Right lobe of liver (tissue), 6 donors: ENCODE results near the gene ELAC2. TPM values are rescaled to one million over a fixed set of nuclear protein-coding genes. Genes with fewer than 3 reads are reported as not detected.

ENCODE experiments used
- ATAC-seq, 4 donors: fragments of 200-7000 bp; cut with Tn5 transposase; one replicate each; pipeline ENCODE4 v1.9.1; 2020; ENCODE audit warnings: mild to moderate bottlenecking in 4 of 4, moderate library complexity in 4 of 4
- DNase-seq, 3 donors: peaks; one replicate each; pipeline ENCODE4 v3.0.0-alpha.2; 2020
- H3K27ac ChIP-seq, 3 donors: fragments of 200-600 bp; one replicate each; pipeline ENCODE4 v1.8.0; 2022
- H3K27me3 ChIP-seq, 2 donors: fragments of 200-600 bp; one replicate each; pipeline ENCODE4 v1.8.0; 2022
- H3K36me3 ChIP-seq, 4 donors: fragments of 200-600 bp; sonication (generic) in 1 of 4; one replicate each; pipeline versions ENCODE4 v1.5.1 to v1.8.0; 2017 to 2022; ENCODE audit warnings: control low read depth in 1 of 4
- H3K4me1 ChIP-seq, 4 donors: fragments of 200-600 bp; sonication (generic) in 1 of 4; one replicate each; pipeline versions ENCODE4 v1.5.1 to v1.8.0; 2017 to 2022; ENCODE audit warnings: control low read depth in 1 of 4
- H3K4me3 ChIP-seq, 3 donors: fragments of 200-600 bp; one replicate each; pipeline ENCODE4 v1.8.0; 2022
- H3K9me3 ChIP-seq, 4 donors: fragments of 200-600 bp; sonication (generic) in 1 of 4; one replicate each; pipeline versions ENCODE4 v1.5.1 to v1.8.0; 2017 to 2022; ENCODE audit warnings: control low read depth in 1 of 4
- POLR2A ChIP-seq: fragments of 450-650 bp; IDR thresholded peaks from one replicate; pipeline ENCODE4 v1.6.1; 2017; ENCODE audit warnings: antibody characterized with exemption, mild to moderate bottlenecking
- WGBS: methylation state at CpG from one replicate; pipeline ENCODE4 v1.1.6; 2018; ENCODE audit warnings: low coverage, low lambda C conversion rate; ENCODE audit not compliant: insufficient coverage; ENCODE audit errors: missing lambda C conversion rate; 5-methylcytosine and 5-hydroxymethylcytosine counted together
- intact Hi-C, 2 donors: fragments of 100-400 bp; cut with DNase I; formaldehyde crosslinking; loops; one replicate each; pipeline versions ENCODE4 v1.11.2 to v1.14.1; 2022
- long read RNA-seq: library from polyadenylated mRNA; unstranded; transcript quantifications from one replicate; pipeline ENCODE4 v2.0.0, GENCODE V29; 2019
- total RNA-seq, 6 experiments: library from RNA; depleted of rRNA in 2 of 6; stranded (reverse); fragments of >200 nt in 2 of 6; fragmentation: NEBNext Ultra II Directional in 3 of 6; extraction: Animal tissue kit (Norgen Biotek cat#: 25700) in 3 of 6; gene quantifications; one replicate each; pipeline versions ENCODE4 v1.1.0 to v1.2.4, GENCODE V29; 2016 to 2023
- TF ChIP-seq, protein P1 (sequence below), 4 donors: fragments of 200-600 bp in 3 of 4; fragments of 450-650 bp in 1 of 4; IDR thresholded peaks; one replicate each; pipeline versions ENCODE4 v1.5.1 to v1.8.0; 2016 to 2022; ENCODE audit warnings: antibody characterized with exemption in 4 of 4, mild to moderate bottlenecking in 2 of 4
- donor health status: DM: no; HTN: yes; CAD: no.
- donor health status: DM: no; HTN: no; CAD: no.
- donor health status: DM: no; HTN: no; CAD: no.
- donor health status: DM: no; HTN: yes; CAD: no.
- donor health status: DM: no; HTN: yes; CAD: no.

ELAC2 gene, protein sequence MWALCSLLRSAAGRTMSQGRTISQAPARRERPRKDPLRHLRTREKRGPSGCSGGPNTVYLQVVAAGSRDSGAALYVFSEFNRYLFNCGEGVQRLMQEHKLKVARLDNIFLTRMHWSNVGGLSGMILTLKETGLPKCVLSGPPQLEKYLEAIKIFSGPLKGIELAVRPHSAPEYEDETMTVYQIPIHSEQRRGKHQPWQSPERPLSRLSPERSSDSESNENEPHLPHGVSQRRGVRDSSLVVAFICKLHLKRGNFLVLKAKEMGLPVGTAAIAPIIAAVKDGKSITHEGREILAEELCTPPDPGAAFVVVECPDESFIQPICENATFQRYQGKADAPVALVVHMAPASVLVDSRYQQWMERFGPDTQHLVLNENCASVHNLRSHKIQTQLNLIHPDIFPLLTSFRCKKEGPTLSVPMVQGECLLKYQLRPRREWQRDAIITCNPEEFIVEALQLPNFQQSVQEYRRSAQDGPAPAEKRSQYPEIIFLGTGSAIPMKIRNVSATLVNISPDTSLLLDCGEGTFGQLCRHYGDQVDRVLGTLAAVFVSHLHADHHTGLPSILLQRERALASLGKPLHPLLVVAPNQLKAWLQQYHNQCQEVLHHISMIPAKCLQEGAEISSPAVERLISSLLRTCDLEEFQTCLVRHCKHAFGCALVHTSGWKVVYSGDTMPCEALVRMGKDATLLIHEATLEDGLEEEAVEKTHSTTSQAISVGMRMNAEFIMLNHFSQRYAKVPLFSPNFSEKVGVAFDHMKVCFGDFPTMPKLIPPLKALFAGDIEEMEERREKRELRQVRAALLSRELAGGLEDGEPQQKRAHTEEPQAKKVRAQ
- total RNA-seq = 10 to 100 TPM; 28.7 to 72.8 (median 36.2) TPM
- long read RNA-seq, partial matches to known transcripts = 1 of 6 reads
- long read RNA-seq, other reads (novel, unspliced or antisense) = 1 of 6 reads

DNA sequence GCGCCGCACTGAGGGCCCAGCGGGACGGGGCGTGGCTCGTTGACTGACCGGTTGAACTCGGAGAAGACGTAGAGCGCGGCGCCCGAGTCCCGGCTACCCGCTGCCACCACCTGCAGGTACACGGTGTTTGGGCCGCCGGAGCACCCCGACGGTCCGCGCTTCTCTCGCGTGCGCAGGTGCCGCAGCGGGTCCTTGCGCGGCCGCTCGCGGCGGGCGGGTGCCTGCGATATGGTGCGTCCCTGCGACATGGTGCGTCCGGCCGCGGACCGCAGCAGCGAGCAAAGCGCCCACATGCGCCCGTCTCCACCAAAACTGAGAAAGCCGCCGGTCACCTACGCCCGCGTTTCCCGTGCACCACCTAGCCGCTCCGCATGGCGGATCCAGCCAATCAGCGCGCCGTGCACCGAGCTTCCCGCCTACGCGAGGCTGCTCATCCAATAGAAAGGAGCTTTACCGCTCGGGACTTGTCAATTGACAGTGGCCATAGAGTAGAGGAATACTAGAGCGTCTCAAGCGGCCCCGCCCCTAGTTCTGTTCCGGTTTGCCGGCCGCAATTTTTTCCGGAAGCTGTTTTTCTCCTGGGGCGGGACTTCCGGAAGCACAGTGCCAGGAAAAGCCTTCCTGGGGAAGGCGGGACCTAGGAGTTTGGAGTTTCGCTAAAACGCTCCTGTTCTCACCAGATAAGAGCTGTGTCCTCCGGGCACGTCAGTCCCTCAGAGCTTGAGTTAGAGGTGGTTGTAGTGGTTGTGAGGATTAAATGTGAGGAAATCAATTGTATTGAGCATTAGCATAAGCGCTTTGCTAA lies at the start of gene ELAC2:
ELAC2 (minus strand) TSS at position 373 of the 805 bp plus-strand sequence; CDS start at position 293, 80 bp downstream.
- intact Hi-C loops = no loop called here
- DNase-seq (peak; percentile 97 to 98 (median 98)), ATAC-seq (peak; percentile 98 to 99 (median 98))
- Histone ChIP-seq H3K27ac (peak within 1 kb of the TSS; percentile 60 to 63 (median 63)), H3K4me1 (peaks cover 0 to 6% (median 3%) of the 10 kb centered on the region in 4 donors), H3K36me3 (peaks cover 0 to 34% (median 19%) of the 10 kb centered on the region in 4 donors), H3K4me3 (peak within 1 kb of the TSS; percentile 82 to 97 (median 88)), H3K27me3 (no peaks in the 10 kb centered on the region), H3K9me3 (no peaks in the 10 kb centered on the region)
- WGBS = 0% methylated on average over 10 of the region's 79 CpGs
- peak; percentile 81 for TF ChIP-seq POLR2A
- TF ChIP-seq, protein P1, sequence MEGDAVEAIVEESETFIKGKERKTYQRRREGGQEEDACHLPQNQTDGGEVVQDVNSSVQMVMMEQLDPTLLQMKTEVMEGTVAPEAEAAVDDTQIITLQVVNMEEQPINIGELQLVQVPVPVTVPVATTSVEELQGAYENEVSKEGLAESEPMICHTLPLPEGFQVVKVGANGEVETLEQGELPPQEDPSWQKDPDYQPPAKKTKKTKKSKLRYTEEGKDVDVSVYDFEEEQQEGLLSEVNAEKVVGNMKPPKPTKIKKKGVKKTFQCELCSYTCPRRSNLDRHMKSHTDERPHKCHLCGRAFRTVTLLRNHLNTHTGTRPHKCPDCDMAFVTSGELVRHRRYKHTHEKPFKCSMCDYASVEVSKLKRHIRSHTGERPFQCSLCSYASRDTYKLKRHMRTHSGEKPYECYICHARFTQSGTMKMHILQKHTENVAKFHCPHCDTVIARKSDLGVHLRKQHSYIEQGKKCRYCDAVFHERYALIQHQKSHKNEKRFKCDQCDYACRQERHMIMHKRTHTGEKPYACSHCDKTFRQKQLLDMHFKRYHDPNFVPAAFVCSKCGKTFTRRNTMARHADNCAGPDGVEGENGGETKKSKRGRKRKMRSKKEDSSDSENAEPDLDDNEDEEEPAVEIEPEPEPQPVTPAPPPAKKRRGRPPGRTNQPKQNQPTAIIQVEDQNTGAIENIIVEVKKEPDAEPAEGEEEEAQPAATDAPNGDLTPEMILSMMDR (IDR thresholded peaks at IDR 0.05) = peak in 2 of 4 donors; percentile 13

DNA sequence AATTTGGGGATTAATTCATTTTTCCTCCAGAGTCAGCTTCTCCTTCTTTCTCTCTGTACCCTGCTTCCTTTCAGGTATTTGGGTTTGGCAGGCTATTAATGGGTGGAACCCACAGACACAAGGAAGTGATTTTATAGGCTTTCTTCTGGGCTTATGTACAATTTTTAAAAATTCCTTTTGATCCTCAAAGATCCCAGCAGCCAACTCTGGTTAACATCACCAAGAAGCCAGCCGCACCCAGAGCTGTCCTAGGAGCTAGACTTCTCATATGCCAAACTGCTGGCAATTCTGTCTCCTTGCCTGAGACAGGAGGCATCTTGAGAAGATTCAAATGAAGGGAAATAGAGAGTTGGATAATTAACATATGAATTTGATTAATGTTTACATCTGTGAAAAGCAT lies 47.2 kb upstream of the ELAC2 start:
- no peak overlapping the region for H3K27ac ChIP-seq
- no peaks in the 10 kb centered on the region for H3K27me3 ChIP-seq
- H3K4me1 ChIP-seq = no peaks in the 10 kb centered on the region
- no peak overlapping the region for H3K4me3 ChIP-seq
- WGBS = 64% methylated on average over 1 of the region's 1 CpG
- intact Hi-C loops = no loop called here
- DNase-seq = no peak
- H3K9me3 ChIP-seq = no peaks in the 10 kb centered on the region
- no peaks in the 10 kb centered on the region for H3K36me3 ChIP-seq
- no peak for ATAC-seq
- TF ChIP-seq POLR2A = no peak
- TF ChIP-seq, protein P1 (IDR thresholded peaks at IDR 0.05) = no peak

DNA sequence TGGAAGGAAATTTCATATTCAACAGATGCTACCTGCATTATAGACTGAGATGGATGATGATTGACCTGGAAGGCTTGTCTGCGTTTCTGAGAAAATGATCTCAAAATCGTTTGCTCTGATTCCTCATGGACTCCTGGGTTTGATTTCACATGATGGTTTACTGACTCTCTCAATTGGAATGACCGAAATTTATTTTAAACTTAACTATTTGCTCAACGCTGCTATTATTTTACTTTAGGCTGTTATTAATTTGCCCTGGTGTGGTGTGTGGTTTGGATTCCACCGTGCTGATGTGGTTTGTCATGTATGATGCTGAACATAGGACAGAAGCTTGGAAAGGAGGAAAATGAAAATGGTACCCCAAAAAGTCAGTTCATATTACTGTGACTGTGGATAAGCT lies 37.3 kb upstream of the ELAC2 start:
- H3K27me3 ChIP-seq = no peaks in the 10 kb centered on the region
- DNase-seq (no peak), ATAC-seq (no peak)
- H3K4me3 ChIP-seq = no peak overlapping the region
- 64% methylated on average over 5 of the region's 5 CpGs for WGBS
- no peak overlapping the region for H3K27ac ChIP-seq
- H3K36me3 ChIP-seq = no peaks in the 10 kb centered on the region
- intact Hi-C loops = no loop called here
- no peaks in the 10 kb centered on the region for H3K9me3 ChIP-seq
- TF ChIP-seq, protein P1 (IDR thresholded peaks at IDR 0.05) = no peak
- no peak for TF ChIP-seq POLR2A
- no peaks in the 10 kb centered on the region for H3K4me1 ChIP-seq

DNA sequence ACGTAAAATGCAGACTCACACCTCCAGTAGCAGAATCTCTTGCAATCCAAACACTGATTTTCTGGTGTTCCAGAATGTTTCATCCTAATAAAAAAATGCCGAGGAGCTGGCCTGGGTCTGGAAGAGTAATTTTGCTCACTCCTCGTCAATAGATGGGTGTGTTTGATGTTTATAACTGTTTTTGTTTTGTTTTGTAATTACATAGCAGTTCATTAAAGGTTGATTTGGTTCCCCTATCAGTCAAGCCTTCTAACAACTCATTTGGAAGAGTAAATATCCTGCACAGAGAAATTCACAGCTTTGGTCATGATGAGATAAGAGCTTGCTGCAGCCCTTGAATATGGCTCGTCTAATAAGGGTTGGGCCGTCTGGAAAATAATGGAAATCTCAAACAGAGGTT lies 36.8 kb upstream of the ELAC2 start:
- no peaks in the 10 kb centered on the region for H3K4me1 ChIP-seq
- intact Hi-C loops = no loop called here
- WGBS = 18% methylated on average over 5 of the region's 5 CpGs
- H3K4me3 ChIP-seq = no peak overlapping the region
- no peak overlapping the region for H3K27ac ChIP-seq
- no peaks in the 10 kb centered on the region for H3K27me3 ChIP-seq
- ATAC-seq (no peak), DNase-seq (no peak)
- H3K36me3 ChIP-seq = no peaks in the 10 kb centered on the region
- no peaks in the 10 kb centered on the region for H3K9me3 ChIP-seq
- TF ChIP-seq, protein P1 (IDR thresholded peaks at IDR 0.05) = no peak
- no peak for TF ChIP-seq POLR2A
